T-cell (primary cell): ENCODE measurements around the gene KCNA1. TPM values are rescaled to one million over a fixed set of nuclear protein-coding genes. Genes with fewer than 3 reads are reported as not detected.

ENCODE experiments used
- ATAC-seq, 4 experiments: fragments of 200-7000 bp in 3 of 4; fragments of 150-1000 bp in 1 of 4; cut with Tn5 transposase; replicated peaks in 1 of 4; 1 replicate in 3 of 4; 2 replicates in 1 of 4; pipeline ENCODE4 v1.10.0; 2021; ENCODE audit warnings: moderate library complexity in 3 of 4, mild to moderate bottlenecking in 2 of 4, moderate number of reproducible peaks in 1 of 4
- CTCF ChIA-PET, 2 donors: fragments of 300-600 bp; sonication (Branson Sonifier 250); formaldehyde crosslinking; loops; one replicate each; lab custom pipeline; 2022; ENCODE audit warnings: antibody characterized with exemption in 2 of 2; lab: Charles Lee
- POLR2A ChIA-PET, 2 donors: fragments of 300-600 bp; sonication (Branson Sonifier 250); formaldehyde crosslinking; loops; one replicate each; lab custom pipeline; 2022; ENCODE audit warnings: antibody characterized with exemption in 2 of 2; lab: Charles Lee
- DNase-seq, 35 experiments: peaks; one replicate each; pipeline versions ENCODE4 v3.0.0 to v3.0.0-alpha.2; 2013 to 2023
- H3K27ac ChIP-seq: one replicate; pipeline ENCODE4 v1.5.1; 2013; ENCODE audit warnings: low read length
- H3K27me3 ChIP-seq, 2 experiments: replicated peaks in 1 of 2; 1 replicate in 1 of 2; 2 replicates in 1 of 2; pipeline versions ENCODE4 v1.6.1 to v1.7.0; 2013; ENCODE audit warnings: low read length in 1 of 2, mixed read lengths in 1 of 2; ENCODE audit not compliant: control insufficient read depth in 2 of 2, insufficient read depth in 2 of 2; ENCODE audit errors: extremely low read depth in 1 of 2
- H3K36me3 ChIP-seq, 2 donors: 1 replicate in 1 of 2; 2 replicates in 1 of 2; pipeline versions ENCODE4 v1.6.1 to v1.7.0; 2013; ENCODE audit warnings: low read length in 1 of 2; ENCODE audit not compliant: control insufficient read depth in 2 of 2, insufficient read depth in 1 of 2; ENCODE audit errors: extremely low read depth in 1 of 2
- H3K4me1 ChIP-seq, 2 experiments: 1 replicate in 1 of 2; 2 replicates in 1 of 2; pipeline versions ENCODE4 v1.6.1 to v1.7.0; 2013; ENCODE audit warnings: low read length in 2 of 2, mixed read lengths in 1 of 2; ENCODE audit not compliant: insufficient read depth in 2 of 2, control insufficient read depth in 1 of 2; ENCODE audit errors: extremely low read depth in 1 of 2
- H3K4me3 ChIP-seq, 2 donors: 1 replicate in 1 of 2; 2 replicates in 1 of 2; pipeline versions ENCODE4 v1.5.1 to v1.7.0; 2013; ENCODE audit warnings: mild to moderate bottlenecking in 2 of 2, low read length in 1 of 2, moderate library complexity in 1 of 2; ENCODE audit not compliant: control insufficient read depth in 1 of 2; ENCODE audit errors: extremely low read depth in 1 of 2
- H3K9me3 ChIP-seq: 2 replicates; pipeline ENCODE4 v1.7.0; 2013
- H3K27ac Mint-ChIP-seq, 2 donors: one replicate each; pipeline ENCODE4 v1.8.0; 2020 to 2021; ENCODE audit warnings: mild to moderate bottlenecking in 2 of 2, mixed read lengths in 2 of 2
- H3K27me3 Mint-ChIP-seq, 2 donors: one replicate each; pipeline ENCODE4 v1.8.0; 2021 to 2022; ENCODE audit warnings: mixed read lengths in 2 of 2
- H3K36me3 Mint-ChIP-seq: one replicate; pipeline ENCODE4 v1.8.0; 2021; ENCODE audit warnings: mixed read lengths
- H3K4me1 Mint-ChIP-seq, 3 donors: one replicate each; pipeline ENCODE4 v1.8.0; 2020 to 2022; ENCODE audit warnings: mixed read lengths in 3 of 3, mild to moderate bottlenecking in 1 of 3
- H3K4me3 Mint-ChIP-seq, 3 donors: one replicate each; pipeline ENCODE4 v1.8.0; 2020 to 2022; ENCODE audit warnings: mild to moderate bottlenecking in 3 of 3, mixed read lengths in 3 of 3, moderate library complexity in 3 of 3
- H3K9me3 Mint-ChIP-seq, 3 donors: one replicate each; pipeline ENCODE4 v1.8.0; 2020 to 2022; ENCODE audit warnings: mixed read lengths in 3 of 3
- WGBS: methylation state at CpG from one replicate; pipeline ENCODE4 v1.1.5; 2013; ENCODE audit warnings: missing lambda C conversion rate; ENCODE audit not compliant: insufficient coverage; 5-methylcytosine and 5-hydroxymethylcytosine counted together
- total RNA-seq, 35 experiments: library from RNA in 6 of 35; stranded (reverse) in 6 of 35; fragments of 120-200 nt in 1 of 35; gene quantifications; one replicate each; pipeline versions ENCODE4 v1.2.1 to v1.2.4 and lab custom pipeline; 2013 to 2026

The KCNA1 gene
- total RNA-seq, 5 donors from 2014 or later (not counting 1 experiment from before 2014, with no cell fraction given), result not detected

GRCh38 chr12:4915752-4916151 is 6.0 kb downstream of the KCNA1 start:
- ATAC-seq (no peak), DNase-seq (no peak)
- H3K4me1 ChIP-seq, result peaks cover 0 to 8% of the 10 kb centered on the region in 2 experiments
- Mint-ChIP-seq H3K27me3 (peaks cover 45 to 60% of the 10 kb centered on the region in 2 donors), H3K4me1 (peaks cover 7 to 20% (median 8%) of the 10 kb centered on the region in 3 donors), H3K27ac (no peak overlapping the region), H3K4me3 (no peak overlapping the region), H3K36me3 (no peaks in the 10 kb centered on the region), H3K9me3 (no peaks in the 10 kb centered on the region)
- peaks cover 5 to 24% of the 10 kb centered on the region in 2 experiments for H3K27me3 ChIP-seq
- no peaks in the 10 kb centered on the region for H3K9me3 ChIP-seq
- WGBS, result 97% methylated on average over 2 of the region's 4 CpGs
- H3K36me3 ChIP-seq, result no peaks in the 10 kb centered on the region
- ChIA-PET POLR2A (no interaction called here), CTCF (no interaction called here)
- H3K27ac ChIP-seq, result no peak overlapping the region
- no peak overlapping the region for H3K4me3 ChIP-seq

- DNase-seq (no peak), ATAC-seq (no peak)
- H3K27ac ChIP-seq, result no peak overlapping the region
- Mint-ChIP-seq H3K9me3 (no peaks in the 10 kb centered on the region), H3K27ac (no peak overlapping the region), H3K27me3 (peaks cover 34 to 58% of the 10 kb centered on the region in 2 donors), H3K4me3 (no peak overlapping the region), H3K4me1 (peaks cover 0 to 11% (median 0%) of the 10 kb centered on the region in 3 donors), H3K36me3 (no peaks in the 10 kb centered on the region)
- H3K9me3 ChIP-seq, result no peaks in the 10 kb centered on the region
- no peaks in the 10 kb centered on the region for H3K4me1 ChIP-seq
- 37% methylated on average over 4 of the region's 6 CpGs for WGBS
- H3K4me3 ChIP-seq, result no peak overlapping the region
- H3K36me3 ChIP-seq, result no peaks in the 10 kb centered on the region
- ChIA-PET CTCF (no interaction called here), POLR2A (no interaction called here)
- peaks cover 2 to 7% of the 10 kb centered on the region in 2 experiments for H3K27me3 ChIP-seq
Observed at GRCh38 chr12:4918950-4919660, 9.4 kb downstream of the KCNA1 start.

- no peaks in the 10 kb centered on the region for H3K36me3 ChIP-seq
- Mint-ChIP-seq H3K4me1 (no peaks in the 10 kb centered on the region), H3K36me3 (no peaks in the 10 kb centered on the region), H3K27me3 (peaks cover 36 to 49% of the 10 kb centered on the region in 2 donors), H3K9me3 (no peaks in the 10 kb centered on the region), H3K27ac (no peak overlapping the region), H3K4me3 (no peak overlapping the region)
- no peak overlapping the region for H3K4me3 ChIP-seq
- WGBS, result 90% methylated on average over 6 of the region's 6 CpGs
- no peak overlapping the region for H3K27ac ChIP-seq
- peaks cover 2 to 7% of the 10 kb centered on the region in 2 experiments for H3K27me3 ChIP-seq
- H3K9me3 ChIP-seq, result no peaks in the 10 kb centered on the region
- no peaks in the 10 kb centered on the region for H3K4me1 ChIP-seq
- ChIA-PET POLR2A (no interaction called here), CTCF (no interaction called here)
- DNase-seq, result no peak
- ATAC-seq, result no peak
Observed at GRCh38 chr12:4932576-4932975, 22.9 kb downstream of the KCNA1 start.

DNA sequence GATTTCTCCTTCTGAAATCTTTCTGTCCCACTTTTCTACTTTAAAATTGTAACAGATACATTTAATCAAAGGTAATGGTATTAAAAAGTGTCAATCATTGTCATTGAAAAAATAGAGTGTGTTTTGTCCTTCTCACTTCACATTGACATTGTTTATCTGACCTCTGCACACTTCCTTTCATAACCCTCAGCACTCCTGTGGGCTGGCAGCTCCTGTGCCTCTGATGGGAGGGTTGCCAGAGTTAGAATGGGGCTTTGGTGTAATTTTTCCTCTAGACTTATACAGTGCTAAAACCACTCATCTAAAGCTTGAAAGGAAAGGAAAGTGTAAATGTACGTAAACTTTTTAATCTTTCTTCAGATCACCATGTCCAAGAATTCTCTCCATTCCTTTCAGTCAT is 23.7 kb downstream of the KCNA1 start:
- H3K27me3 Mint-ChIP-seq, result peaks cover 37 to 44% of the 10 kb centered on the region in 2 donors
- Histone ChIP-seq H3K27ac (no peak overlapping the region), H3K4me3 (no peak overlapping the region), H3K4me1 (no peaks in the 10 kb centered on the region), H3K27me3 (peaks cover 2 to 6% of the 10 kb centered on the region in 2 experiments), H3K36me3 (no peaks in the 10 kb centered on the region), H3K9me3 (no peaks in the 10 kb centered on the region)
- no peaks in the 10 kb centered on the region for H3K36me3 Mint-ChIP-seq
- ATAC-seq (no peak), DNase-seq (no peak)
- no peak overlapping the region for H3K4me3 Mint-ChIP-seq
- ChIA-PET POLR2A (no interaction called here), CTCF (no interaction called here)
- H3K9me3 Mint-ChIP-seq, result no peaks in the 10 kb centered on the region
- H3K27ac Mint-ChIP-seq, result no peak overlapping the region
- no peaks in the 10 kb centered on the region for H3K4me1 Mint-ChIP-seq
- no CpG with 5 or more reads among the region's 1 CpG for whole genome bisulfite sequencing

- Mint-ChIP-seq H3K9me3 (no peaks in the 10 kb centered on the region), H3K4me1 (no peaks in the 10 kb centered on the region), H3K4me3 (no peak overlapping the region), H3K27ac (no peak overlapping the region), H3K36me3 (no peaks in the 10 kb centered on the region), H3K27me3 (peaks cover 37 to 44% of the 10 kb centered on the region in 2 donors)
- H3K36me3 ChIP-seq, result no peaks in the 10 kb centered on the region
- ATAC-seq (no peak), DNase-seq (no peak)
- H3K4me3 ChIP-seq, result no peak overlapping the region
- H3K27me3 ChIP-seq, result peaks cover 2 to 10% of the 10 kb centered on the region in 2 experiments
- H3K4me1 ChIP-seq, result no peaks in the 10 kb centered on the region
- POLR2A ChIA-PET, result interaction anchor here in 1 of 2 donors (0.6 kb wide), 1 partner anchor 609 kb away, joined by 6 read pairs; no protein-coding TSS in a partner anchor
- H3K27ac ChIP-seq, result no peak overlapping the region
- H3K9me3 ChIP-seq, result no peaks in the 10 kb centered on the region
- no CpG with 5 or more reads among the region's 2 CpGs for WGBS
- CTCF ChIA-PET, result no interaction called here
Observed at GRCh38 chr12:4934407-4935035, 24.8 kb downstream of the KCNA1 start.

GRCh38 chr12:4938900-4939299 is 29.2 kb downstream of the KCNA1 start:
- DNase-seq (no peak), ATAC-seq (no peak)
- Mint-ChIP-seq H3K27me3 (peaks cover 23% of the 10 kb centered on the region in 2 donors), H3K4me1 (no peaks in the 10 kb centered on the region), H3K27ac (no peak overlapping the region), H3K4me3 (no peak overlapping the region), H3K9me3 (no peaks in the 10 kb centered on the region), H3K36me3 (no peaks in the 10 kb centered on the region)
- peaks cover 0 to 10% of the 10 kb centered on the region in 2 experiments for H3K27me3 ChIP-seq
- no peaks in the 10 kb centered on the region for H3K4me1 ChIP-seq
- ChIA-PET CTCF (no interaction called here), POLR2A (interaction anchor here in 1 of 2 donors (0.6 kb wide), 1 partner anchor 337 kb away, joined by 5 read pairs; no protein-coding TSS in a partner anchor)
- WGBS, result 86% methylated on average over 7 of the region's 7 CpGs
- H3K9me3 ChIP-seq, result no peaks in the 10 kb centered on the region
- H3K4me3 ChIP-seq, result no peak overlapping the region
- H3K27ac ChIP-seq, result no peak overlapping the region
- no peaks in the 10 kb centered on the region for H3K36me3 ChIP-seq
